GM12878 (cell line): ENCODE measurements around the gene COL15A1. TPM values are rescaled to one million over a fixed set of nuclear protein-coding genes. Genes with fewer than 3 reads are reported as not detected.
A peak's percentile ranks its signal among the peaks of the same experiment; 100 is the strongest.

ENCODE experiments used
- ATAC-seq: fragments of 200-7000 bp; cut with Tn5 transposase; 3 replicates; pipeline ENCODE4 v1.9.1; 2020; ENCODE audit warnings: mild to moderate bottlenecking, moderate library complexity
- BruUV-seq: library from RNA; stranded (reverse); fragments of 400-500 nt; replicated peaks from 2 replicates; lab custom pipeline; 2021; lab: Mats Ljungman, UMichigan
- CTCF ChIA-PET: fragments of 300-600 bp; sonication (Branson Sonifier 250); formaldehyde crosslinking; extraction: SDS; loops from one replicate; lab custom pipeline; 2021; ENCODE audit warnings: inconsistent platforms; lab: Yijun Ruan, JAX
- POLR2A ChIA-PET: fragments of 350-600 bp; formaldehyde crosslinking; extraction: SDS; loops from one replicate; lab custom pipeline; 2021; ENCODE audit warnings: inconsistent platforms; lab: Charles Lee
- RAD21 ChIA-PET: fragments of 300-600 bp; sonication (Branson Sonifier 250); formaldehyde crosslinking; loops from one replicate; lab custom pipeline; 2023; ENCODE audit warnings: antibody characterized with exemption; ENCODE audit not compliant: unreplicated experiment; lab: Charles Lee
- SMC1A ChIA-PET: fragments of 300-600 bp; sonication (Branson Sonifier 250); formaldehyde crosslinking; loops from one replicate; lab custom pipeline; 2023; ENCODE audit not compliant: unreplicated experiment, uncharacterized antibody; lab: Charles Lee
- DNase-seq: peaks from one replicate; pipeline ENCODE4 v3.0.0-alpha.2; 2011; ENCODE audit warnings: low read depth, low spot score
- FAIRE-seq: peaks from 3 replicates; lab custom pipeline; 2011; peaks lifted over from hg19 to GRCh38; lab: Jason Lieb, UNC
- H2AFZ ChIP-seq: 2 replicates; pipeline ENCODE4 v1.6.0; 2011; ENCODE audit warnings: low read depth, low read length, control low read depth; ENCODE audit not compliant: control insufficient read depth
- H3K27ac ChIP-seq: 2 replicates; pipeline ENCODE4 v1.5.1; 2011; ENCODE audit warnings: control low read depth; ENCODE audit not compliant: control insufficient read depth, insufficient read depth
- H3K27me3 ChIP-seq, 2 experiments: replicated peaks in 1 of 2; 2 replicates each; pipeline versions ENCODE4 v1.6.0 to v1.6.1; 2011; ENCODE audit warnings: low read length in 1 of 2; ENCODE audit not compliant: control insufficient read depth in 2 of 2, insufficient read depth in 2 of 2
- H3K36me3 ChIP-seq, 2 experiments: 2 replicates each; pipeline ENCODE4 v1.5.1; 2011; ENCODE audit warnings: low read length in 1 of 2; ENCODE audit not compliant: control insufficient read depth in 2 of 2, insufficient read depth in 2 of 2
- H3K4me1 ChIP-seq: 2 replicates; pipeline ENCODE4 v1.6.1; 2011; ENCODE audit warnings: mild to moderate bottlenecking, low read length, moderate library complexity, mixed read lengths; ENCODE audit not compliant: control insufficient read depth, insufficient read depth
- H3K4me2 ChIP-seq: 2 replicates; pipeline ENCODE4 v1.6.0; 2011; ENCODE audit warnings: control low read depth; ENCODE audit not compliant: control insufficient read depth, insufficient read depth
- H3K4me3 ChIP-seq: fragments of 200-600 bp; sonication (generic); 2 replicates; pipeline ENCODE4 v1.5.1; 2016
- H3K79me2 ChIP-seq: 2 replicates; pipeline ENCODE4 v1.6.0; 2011; ENCODE audit warnings: low read length; ENCODE audit not compliant: control insufficient read depth, insufficient read depth
- H3K9ac ChIP-seq: 2 replicates; pipeline ENCODE4 v1.8.0; 2011; ENCODE audit warnings: low read length, control low read depth, mixed read lengths; ENCODE audit not compliant: control insufficient read depth, insufficient read depth
- H3K9me3 ChIP-seq: replicated peaks from 3 replicates; pipeline ENCODE4 v1.5.1; 2011; ENCODE audit warnings: mild to moderate bottlenecking, low read length; ENCODE audit not compliant: control insufficient read depth, insufficient read depth
- H4K20me1 ChIP-seq: 2 replicates; pipeline ENCODE4 v1.6.0; 2011; ENCODE audit not compliant: control insufficient read depth, insufficient read depth
- CHD4 ChIP-seq: fragments of 200-600 bp; sonication (generic); IDR thresholded peaks from 2 replicates; pipeline ENCODE4 v1.6.1; 2016; ENCODE audit warnings: mild to moderate bottlenecking
- MTA2 ChIP-seq: fragments of 450-650 bp; IDR thresholded peaks from 2 replicates; pipeline ENCODE4 v1.6.1; 2016; ENCODE audit warnings: low read depth, mild to moderate bottlenecking, moderate library complexity
- SKIL ChIP-seq: fragments of 450-650 bp; IDR thresholded peaks from 2 replicates; pipeline ENCODE4 v1.6.1; 2017; ENCODE audit warnings: mild to moderate bottlenecking, low read depth, inconsistent platforms; ENCODE audit not compliant: poor library complexity, severe bottlenecking
- SMARCA5 ChIP-seq: fragments of 450-650 bp; IDR thresholded peaks from 2 replicates; pipeline ENCODE4 v1.6.1; 2017; ENCODE audit warnings: mild to moderate bottlenecking
- TCF12 ChIP-seq: IDR thresholded peaks from 2 replicates; pipeline ENCODE4 v1.6.1; 2011; ENCODE audit warnings: low read depth, mild to moderate bottlenecking, low read length
- WGBS: methylation state at CpG from one replicate; pipeline ENCODE4 v1.1.6; 2016; ENCODE audit warnings: low lambda C conversion rate; ENCODE audit not compliant: insufficient replicate concordance, insufficient coverage; ENCODE audit errors: missing lambda C conversion rate; 5-methylcytosine and 5-hydroxymethylcytosine counted together
- in situ Hi-C: fragments of 300-500 bp; cut with MboI; formaldehyde crosslinking; loops from 9 replicates; pipeline ENCODE4 v1.14.3; 2018; ENCODE audit warnings: mixed read lengths
- intact Hi-C: fragments of 100-400 bp; cut with micrococcal nuclease; formaldehyde crosslinking; loops from one replicate; pipeline ENCODE4 v1.14.2; 2022; ENCODE audit not compliant: unreplicated experiment
- polyA plus RNA-seq, 11 experiments: library from polyadenylated mRNA; depleted of rRNA in 4 of 11; unstranded in 6 of 11; stranded (reverse) in 5 of 11; fragments of >200 nt; fragmentation: Nextera tagmentation in 4 of 11; fragmentation: Illumina TruSeq in 1 of 11; extraction: Ambion mirVana in 4 of 11; extraction: Trizol in 1 of 11; gene quantifications; 1 replicate in 1 of 11; 2 replicates in 10 of 11; pipeline versions ENCODE4 v1.2.1 to v1.2.3, GENCODE V29; 2011 to 2016; ENCODE audit warnings: inconsistent platforms in 2 of 11, missing spikeins in 2 of 11, low read depth in 1 of 11
- total RNA-seq, 4 experiments: library from RNA; depleted of rRNA in 3 of 4; stranded (reverse); fragments of >200 nt in 3 of 4; fragmentation: Illumina TruSeq in 1 of 4; extraction: Trizol in 1 of 4; gene quantifications; 2 replicates each; pipeline versions ENCODE4 v1.2.1 to v1.2.3, GENCODE V29; 2013 to 2021

COL15A1 gene
- total and polyA plus RNA-seq, 10 of the 15 experiments (the other 5 are each of a cell fraction or from before 2014, with no cell fraction given), result 0.01 to 0.28 (median 0.06) TPM; not detected in 2

GRCh38 chr9:98998441-98999151 is 54.9 kb downstream of the COL15A1 start (continued):
- no peak for TF ChIP-seq MTA2
- TF ChIP-seq SKIL, result no peak
- 0 out of 2 replicates have a peak, but pooled peaks have one; percentile 13 for TF ChIP-seq SMARCA5
- TF ChIP-seq CHD4, result no peak

- Histone ChIP-seq H3K9me3 (no peaks in the 10 kb centered on the region), H3K4me2 (no peak overlapping the region)
- DNase-seq, result no peak
- ChIA-PET CTCF (interaction anchor here (0.6 to 12.5 kb wide), 26 partner anchors 8 to 202 kb away, joined by 3 to 304 read pairs (median 5); no protein-coding TSS in a partner anchor), POLR2A (no interaction called here)
- ATAC-seq, result no peak; the same call in 2 of the 3 replicates
- no TSS peak for BruUV-seq
- TF ChIP-seq TCF12, result no peak
- TF ChIP-seq SMARCA5, result 0 out of 2 replicates have a peak, but pooled peaks have one; percentile 0
- TF ChIP-seq, all 136 proteins: peak for 1
- intact Hi-C loops, result loop anchor here (1.0 kb wide), 2 partner anchors 24 to 151 kb away; no protein-coding TSS in a partner anchor
- H4K20me1 ChIP-seq, result no peaks in the 10 kb centered on the region
- H3K79me2 ChIP-seq, result no peaks in the 10 kb centered on the region
- H3K4me3 ChIP-seq, result no peak overlapping the region
- 0 out of 4 replicates have a peak, but pooled peaks cover 0 to 2% of the 10 kb centered on the region in 2 experiments for H3K27me3 ChIP-seq
- SMC1A ChIA-PET, result interaction anchor here (0.9 to 7.7 kb wide), 6 partner anchors 9 to 151 kb away, joined by 4 to 110 read pairs (median 10); no protein-coding TSS in a partner anchor
- in situ Hi-C loops, result loop anchor here (5.0 kb wide), 2 partner anchors 138 to 152 kb away; no protein-coding TSS in a partner anchor
- no peaks in the 10 kb centered on the region for H3K36me3 ChIP-seq
- no peak overlapping the region for H3K27ac ChIP-seq
- RAD21 ChIA-PET, result interaction anchor here (0.7 to 3.9 kb wide), 8 partner anchors 10 to 150 kb away, joined by 3 to 37 read pairs (median 8); no protein-coding TSS in a partner anchor
- 18% methylated on average over 6 of the region's 6 CpGs for WGBS
- FAIRE-seq, result no peak
- no peak overlapping the region for H2AFZ ChIP-seq
- no peaks in the 10 kb centered on the region; the same call in 1 of the 2 replicates for H3K4me1 ChIP-seq
- H3K9ac ChIP-seq, result no peak overlapping the region
These were observed 55.4 kb downstream of the COL15A1 start for GRCh38 chr9:98999152-98999525.
